GM18868 (cell line): ENCODE measurements around the gene MISP.
"Not testable (repeated sequence)": the region's sequence is repeated elsewhere in the genome, so short reads cannot be mapped to it uniquely, and the experiment has no call there.

Source experiments
- ATAC-seq: cut with Tn5 transposase; IDR thresholded peaks from one replicate; pipeline ENCODE4 v1.9.1; 2021; ENCODE audit warnings: mild to moderate bottlenecking, moderate library complexity; ENCODE audit not compliant: unreplicated experiment

MISP gene, protein sequence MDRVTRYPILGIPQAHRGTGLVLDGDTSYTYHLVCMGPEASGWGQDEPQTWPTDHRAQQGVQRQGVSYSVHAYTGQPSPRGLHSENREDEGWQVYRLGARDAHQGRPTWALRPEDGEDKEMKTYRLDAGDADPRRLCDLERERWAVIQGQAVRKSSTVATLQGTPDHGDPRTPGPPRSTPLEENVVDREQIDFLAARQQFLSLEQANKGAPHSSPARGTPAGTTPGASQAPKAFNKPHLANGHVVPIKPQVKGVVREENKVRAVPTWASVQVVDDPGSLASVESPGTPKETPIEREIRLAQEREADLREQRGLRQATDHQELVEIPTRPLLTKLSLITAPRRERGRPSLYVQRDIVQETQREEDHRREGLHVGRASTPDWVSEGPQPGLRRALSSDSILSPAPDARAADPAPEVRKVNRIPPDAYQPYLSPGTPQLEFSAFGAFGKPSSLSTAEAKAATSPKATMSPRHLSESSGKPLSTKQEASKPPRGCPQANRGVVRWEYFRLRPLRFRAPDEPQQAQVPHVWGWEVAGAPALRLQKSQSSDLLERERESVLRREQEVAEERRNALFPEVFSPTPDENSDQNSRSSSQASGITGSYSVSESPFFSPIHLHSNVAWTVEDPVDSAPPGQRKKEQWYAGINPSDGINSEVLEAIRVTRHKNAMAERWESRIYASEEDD

DNA sequence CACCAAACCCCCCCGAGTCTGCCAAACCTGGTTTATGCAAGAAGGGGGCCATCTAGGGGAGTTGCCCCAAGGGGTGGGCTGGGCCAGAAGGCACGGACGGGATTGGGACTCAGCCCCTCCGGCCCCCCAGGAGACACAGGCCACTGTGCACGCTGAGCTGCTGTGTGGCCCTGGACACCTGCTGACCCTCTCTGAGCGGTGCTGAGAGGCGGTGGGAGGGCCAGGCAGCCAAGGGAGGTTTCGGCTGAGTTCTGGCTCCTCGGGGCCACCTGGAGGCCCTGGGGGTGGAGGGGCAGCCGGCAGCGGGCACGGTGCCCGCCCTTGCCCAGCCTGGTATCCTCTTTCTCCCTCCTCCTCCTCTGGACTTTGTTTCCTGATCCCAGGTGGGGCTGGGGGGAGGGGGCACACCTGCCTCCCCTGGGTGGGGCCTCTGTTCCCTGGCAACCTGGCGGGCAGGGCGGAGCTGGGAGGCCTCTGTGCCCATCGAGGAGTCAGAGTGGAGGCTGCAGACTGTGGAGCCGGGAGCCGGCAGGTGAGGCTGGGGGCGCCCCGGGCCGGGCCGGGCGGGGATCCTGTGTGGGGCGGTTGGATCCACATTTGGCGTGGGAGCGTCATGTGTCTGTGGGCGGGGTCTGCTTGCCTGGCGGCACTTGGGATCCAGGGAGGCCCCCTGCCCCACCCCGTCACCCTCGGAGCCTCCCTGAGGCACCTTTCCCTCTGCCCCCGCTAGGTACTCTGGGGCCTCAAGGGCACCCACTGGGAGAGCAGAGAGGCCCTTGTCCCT, at the start of gene MISP:
Gene MISP (plus strand): TSS at position 473 of the 784 bp plus-strand sequence. CDS start 5,835 bp downstream, outside the sequence.
- ATAC-seq, result no peak

GRCh38 chr19:702847-703246, 48.1 kb upstream of the MISP start:
- not testable (repeated sequence) for ATAC-seq

DNA sequence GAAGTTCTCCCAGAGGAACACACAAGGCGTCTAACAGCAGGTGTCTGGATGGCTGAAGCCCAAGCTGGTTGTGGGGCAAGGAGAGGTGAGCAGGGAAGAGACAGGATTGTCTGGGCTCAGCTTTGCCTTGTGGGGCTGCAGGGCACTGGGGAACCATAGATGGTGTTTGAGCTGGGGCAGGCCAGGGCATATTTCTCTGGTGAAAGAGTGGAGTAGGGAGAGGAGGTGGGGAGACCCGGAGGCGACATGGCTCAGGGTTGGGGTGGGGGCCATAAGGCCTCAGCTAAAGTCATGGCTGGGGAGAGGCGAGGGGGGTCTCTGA, 47.6 kb upstream of the MISP start:
- ATAC-seq, result no peak

DNA sequence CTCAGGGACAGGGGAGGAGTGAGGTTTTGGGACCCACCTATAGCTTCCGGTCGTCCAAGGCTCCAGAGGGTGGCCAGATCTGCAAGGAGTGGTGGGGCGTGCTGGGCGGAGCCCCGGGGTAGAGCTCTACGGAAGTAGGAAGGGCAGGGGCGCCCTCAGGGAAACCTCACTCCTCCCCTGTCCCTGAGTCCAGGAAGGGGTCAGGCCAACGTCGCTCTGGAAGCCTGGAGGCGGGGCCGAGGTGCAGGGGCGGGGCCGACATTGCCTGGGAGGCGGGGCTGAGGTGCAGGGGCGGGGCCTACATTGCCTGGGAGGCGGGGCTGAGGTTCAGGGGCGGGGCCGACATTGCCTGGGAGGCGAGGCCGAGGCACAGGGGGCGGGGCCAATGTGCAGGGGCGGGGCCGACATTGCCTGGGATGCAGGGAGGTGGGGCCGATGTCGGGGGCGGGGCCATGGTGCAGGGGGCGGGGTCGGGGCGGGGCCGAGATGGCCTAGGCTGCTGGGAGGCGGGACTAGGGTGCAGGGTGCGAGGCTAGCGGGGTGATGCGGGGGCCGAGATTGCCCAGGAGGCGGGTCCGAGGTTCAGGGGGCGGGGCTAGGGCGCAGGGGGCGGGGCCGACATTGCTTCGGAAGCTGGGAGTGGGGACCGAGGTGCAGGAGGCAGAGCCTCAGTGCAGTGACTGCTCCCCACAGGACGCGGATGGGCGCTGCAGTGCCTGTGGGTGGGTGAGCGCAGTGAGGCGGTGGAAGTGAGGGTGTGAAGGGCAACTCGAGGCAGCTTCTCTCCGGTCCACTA, 47.1 kb upstream of the MISP start:
- ATAC-seq, result no peak

DNA sequence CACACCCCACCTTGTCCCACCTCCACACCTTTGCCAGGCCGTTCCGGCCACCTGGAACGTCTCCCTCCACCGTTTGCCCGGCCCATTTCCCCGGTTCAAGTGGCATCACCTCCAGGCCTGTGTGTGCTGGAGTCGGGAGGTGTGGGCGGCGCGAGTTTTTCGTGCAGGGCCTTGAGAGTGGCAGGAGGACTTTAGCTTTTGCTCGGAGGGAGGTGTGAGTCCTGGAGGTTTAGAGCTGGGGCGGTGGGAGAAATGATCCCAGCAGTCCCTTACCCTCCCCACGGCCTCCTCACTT, 46.5 kb upstream of the MISP start:
- no peak for ATAC-seq

DNA sequence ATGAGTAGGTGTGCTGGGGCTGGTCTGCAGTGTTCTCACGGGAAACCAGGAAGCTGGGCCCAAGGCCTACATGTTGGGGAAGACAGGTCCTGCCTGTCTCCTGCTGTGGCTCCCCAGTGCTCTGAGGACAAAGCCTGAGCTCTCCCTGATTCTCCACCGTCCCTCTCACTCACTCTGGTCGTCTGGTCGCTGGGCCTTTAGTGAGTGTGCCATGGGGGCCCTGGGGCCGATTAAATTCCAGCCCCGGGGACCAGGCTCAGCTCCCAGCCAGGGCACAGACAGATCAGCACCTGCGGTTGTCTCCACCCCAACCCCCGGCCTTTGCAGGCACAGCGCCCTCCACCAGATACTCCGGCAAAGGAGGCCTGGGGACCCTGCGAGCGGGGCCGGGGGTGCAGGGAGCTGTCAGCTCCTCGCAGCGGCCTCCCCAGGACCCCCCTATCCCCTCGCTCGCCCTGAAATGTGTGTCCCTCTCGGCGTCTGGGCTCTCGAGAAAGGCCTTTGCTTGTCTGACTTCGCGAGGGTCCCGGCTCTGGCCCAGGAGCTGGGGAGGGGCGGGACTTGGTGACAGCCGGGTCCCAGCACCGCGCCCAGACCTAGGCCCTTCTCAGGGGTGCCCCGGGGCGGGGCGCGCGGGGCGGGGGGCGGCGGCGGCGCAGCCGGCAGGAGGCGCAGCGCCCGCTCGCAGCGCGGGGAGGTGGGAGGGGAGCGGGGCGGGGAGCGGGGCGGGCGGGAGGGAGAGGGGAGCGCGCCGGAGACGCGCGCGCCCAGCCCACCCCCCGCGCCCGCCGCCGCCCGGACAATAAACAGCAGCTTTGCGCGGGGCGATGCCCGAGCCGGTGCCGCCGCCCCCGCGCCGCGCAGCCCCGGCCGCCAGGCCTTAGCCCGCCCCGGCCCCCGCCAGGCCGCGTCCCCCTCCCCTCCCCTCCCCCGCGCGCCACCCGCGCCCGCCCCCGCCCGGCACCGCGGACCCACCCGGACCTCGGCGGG, 42.5 kb upstream of the MISP start, which contains the start of gene PALM:
Gene PALM (plus strand): TSS at position 782 of the 990 bp plus-strand sequence. CDS start 212 bp downstream, outside the sequence.
- no peak for ATAC-seq

- no peak for ATAC-seq
Observed at GRCh38 chr19:709196-709964, 41.5 kb upstream of the MISP start.

DNA sequence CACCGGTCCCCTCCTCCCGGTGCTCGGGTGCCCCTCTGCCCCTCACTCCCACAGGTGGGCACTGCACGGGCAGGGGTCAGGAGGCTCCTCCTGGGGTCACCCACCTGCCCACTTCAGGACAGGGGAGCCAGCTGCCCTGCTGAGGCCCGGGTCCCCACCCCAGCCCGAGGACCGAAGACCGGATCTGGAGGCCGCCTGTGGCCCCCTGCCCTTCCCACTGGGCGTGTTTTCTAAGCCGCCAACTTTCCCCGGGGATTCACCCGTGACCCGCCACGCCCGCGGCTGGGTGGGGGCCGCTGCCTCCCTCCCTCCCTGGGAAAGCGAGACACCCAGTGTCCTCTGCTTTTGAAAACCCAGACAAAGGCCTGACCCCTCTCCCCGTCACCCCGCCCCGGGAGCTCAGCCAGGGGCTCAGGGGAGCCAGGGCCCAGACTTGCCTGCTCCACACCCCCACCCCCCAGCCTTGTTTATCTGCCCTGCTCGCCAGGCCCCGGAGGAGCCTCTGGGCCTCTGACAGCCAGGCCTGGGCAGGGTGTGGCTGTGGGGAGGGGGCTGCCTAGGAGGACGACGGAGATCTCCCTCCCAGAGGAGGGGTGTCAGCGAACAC, 40.8 kb upstream of the MISP start:
- ATAC-seq, result no peak

DNA sequence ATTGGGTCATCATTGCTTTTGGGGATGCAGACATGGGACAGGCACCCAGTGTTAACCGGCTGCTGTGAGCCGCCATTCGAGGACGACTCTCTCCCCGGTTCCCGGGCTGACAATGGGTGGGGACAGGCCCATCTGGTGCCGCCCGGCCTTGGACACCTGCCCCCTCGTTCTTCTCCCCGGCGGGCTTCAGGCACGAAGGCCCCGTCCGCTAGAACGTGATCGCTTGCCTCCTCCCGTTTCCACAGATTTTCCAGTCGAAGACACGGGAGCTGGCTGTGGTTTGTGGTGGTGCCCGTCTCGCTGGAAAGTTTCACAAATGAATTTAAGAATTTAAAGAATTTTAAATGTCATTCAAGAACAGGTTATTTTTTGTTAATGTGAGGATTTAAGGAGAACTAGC, 40.1 kb upstream of the MISP start:
- ATAC-seq, result no peak

- ATAC-seq, result no peak
Observed at GRCh38 chr19:711254-711653, 39.7 kb upstream of the MISP start.

DNA sequence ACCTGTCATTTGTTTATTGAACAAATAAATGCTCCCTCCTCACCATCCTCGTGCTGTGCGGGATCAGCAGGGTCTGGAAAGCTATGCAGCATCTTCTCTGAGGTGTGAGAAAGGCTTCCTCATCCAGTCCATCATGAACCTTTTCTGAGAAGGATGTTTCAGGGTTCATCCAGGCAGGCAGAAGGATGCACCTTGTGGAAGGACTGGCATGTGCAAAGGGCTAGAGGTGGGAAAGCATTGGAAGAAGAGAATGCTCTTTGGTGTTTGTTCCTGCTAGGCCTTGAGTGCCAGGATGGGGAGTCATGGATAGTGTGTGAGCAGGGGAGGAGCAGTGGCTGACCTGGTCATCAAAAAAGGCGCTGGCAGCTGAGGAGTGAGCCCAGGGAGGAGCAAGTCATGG, 35.6 kb upstream of the MISP start:
- ATAC-seq, result no peak

DNA sequence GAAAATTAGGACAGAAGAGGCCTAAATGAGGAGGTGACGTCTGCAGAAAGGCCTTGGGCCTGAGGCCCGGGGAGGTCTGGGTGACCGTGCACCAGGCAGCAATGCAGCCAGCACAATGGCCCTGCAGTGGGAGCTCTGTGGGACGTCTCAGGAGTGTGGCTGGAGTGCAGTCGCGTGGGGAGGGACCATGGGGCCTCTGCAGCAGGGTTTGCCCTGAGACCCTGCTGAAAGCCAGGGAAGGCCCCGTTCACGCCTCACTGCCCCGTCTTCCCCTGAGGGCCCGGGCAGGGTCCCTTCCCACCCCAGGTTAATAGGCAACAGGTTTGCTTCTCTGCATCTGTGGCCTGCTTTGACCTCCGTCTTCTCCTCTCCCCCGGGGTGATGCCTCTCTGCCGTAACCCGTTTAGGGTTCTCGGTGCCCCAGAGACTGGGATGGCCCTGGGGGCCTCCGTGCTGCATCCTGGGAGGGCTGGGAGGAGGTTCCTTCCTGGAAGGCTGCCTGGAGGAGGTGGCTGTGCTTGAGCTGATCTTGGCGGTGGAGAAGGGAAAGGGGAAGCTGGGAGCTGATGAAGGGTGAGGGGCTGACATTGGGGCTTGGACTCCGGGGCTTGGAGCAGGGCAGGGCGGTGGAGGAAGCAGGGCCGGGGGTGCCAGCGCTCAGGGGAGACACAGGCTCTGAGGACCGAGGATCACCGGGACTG, 32.5 kb upstream of the MISP start:
- no peak for ATAC-seq

- ATAC-seq, result no peak
Observed at GRCh38 chr19:718991-719512, 31.9 kb upstream of the MISP start.

- no peak for ATAC-seq
Observed at GRCh38 chr19:719636-720344, 31.1 kb upstream of the MISP start.

- ATAC-seq, result no peak
Observed at GRCh38 chr19:720345-721160, 30.4 kb upstream of the MISP start.

DNA sequence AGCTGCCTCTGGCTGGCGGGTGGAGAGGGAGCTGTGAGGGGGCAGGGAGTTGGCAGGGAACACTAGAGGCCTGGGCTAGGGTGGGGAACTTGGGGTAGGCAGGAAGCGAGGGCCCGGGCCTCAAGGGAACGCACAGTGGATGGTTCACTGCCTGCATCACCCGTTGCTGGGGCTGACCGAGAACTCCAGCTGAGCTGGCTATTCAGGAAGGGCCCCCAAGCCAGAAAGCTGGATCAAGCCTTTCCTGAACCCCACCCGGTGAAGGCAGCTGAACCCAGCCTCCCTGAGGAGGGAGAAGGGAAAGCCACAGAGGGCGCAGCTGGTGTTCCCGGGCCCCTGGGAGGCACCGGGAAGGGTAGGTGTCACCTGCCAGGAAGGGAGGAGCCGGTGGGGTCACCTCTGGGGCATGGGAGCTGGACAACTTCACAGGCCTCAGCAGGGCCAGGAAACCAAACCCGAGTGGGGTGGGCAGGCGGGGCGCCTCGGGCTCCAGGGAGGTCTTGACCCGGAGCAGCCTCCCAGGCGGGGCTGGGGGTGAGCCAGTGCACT, 28.3 kb upstream of the MISP start:
- ATAC-seq, result no peak
